GM19043 (cell line): Measurements from ENCODE around the gene ADAMTS15.

Experiments
- ATAC-seq: cut with Tn5 transposase; IDR thresholded peaks from one replicate; pipeline ENCODE4 v1.9.1; 2021; ENCODE audit warnings: low read depth; ENCODE audit not compliant: unreplicated experiment

ADAMTS15 gene

DNA sequence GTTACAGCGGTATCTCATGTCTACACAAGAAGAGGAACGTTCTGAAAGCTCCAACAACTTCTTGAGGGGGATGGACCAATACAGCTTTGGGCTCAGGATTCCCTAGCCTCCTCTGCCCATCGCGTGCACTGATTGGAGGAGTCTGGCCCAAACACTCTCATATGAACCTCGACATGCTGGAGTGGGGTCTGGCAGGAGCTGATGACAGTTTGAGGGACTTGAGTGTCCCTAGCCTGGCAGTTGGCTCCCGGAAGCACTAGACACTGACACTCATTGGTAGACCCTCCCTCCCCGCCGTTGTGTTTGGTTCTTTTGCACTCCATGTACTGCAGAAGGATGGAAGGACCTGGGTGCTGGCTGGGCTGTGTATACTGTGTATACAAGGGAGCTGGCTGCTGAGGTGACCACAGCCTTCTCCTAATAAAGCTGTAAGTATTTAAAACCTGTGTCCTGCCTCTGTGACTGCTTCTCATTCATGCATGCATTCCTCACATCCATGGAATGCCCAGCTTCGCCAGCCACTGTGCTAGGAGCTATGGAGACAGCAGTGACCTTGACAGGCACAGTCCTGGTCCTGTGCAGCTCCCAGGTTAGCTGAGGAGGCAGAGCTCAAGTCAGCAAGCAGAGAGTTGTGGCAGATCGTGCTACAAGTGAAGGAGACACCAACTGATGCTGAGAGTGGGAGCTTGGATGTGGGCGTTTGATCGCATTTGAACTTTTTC lies 27.9 kb downstream of the ADAMTS15 start:
- ATAC-seq = no peak

GRCh38 chr11:130476922-130477491 lies 28.6 kb downstream of the ADAMTS15 start:
- ATAC-seq = no peak

DNA sequence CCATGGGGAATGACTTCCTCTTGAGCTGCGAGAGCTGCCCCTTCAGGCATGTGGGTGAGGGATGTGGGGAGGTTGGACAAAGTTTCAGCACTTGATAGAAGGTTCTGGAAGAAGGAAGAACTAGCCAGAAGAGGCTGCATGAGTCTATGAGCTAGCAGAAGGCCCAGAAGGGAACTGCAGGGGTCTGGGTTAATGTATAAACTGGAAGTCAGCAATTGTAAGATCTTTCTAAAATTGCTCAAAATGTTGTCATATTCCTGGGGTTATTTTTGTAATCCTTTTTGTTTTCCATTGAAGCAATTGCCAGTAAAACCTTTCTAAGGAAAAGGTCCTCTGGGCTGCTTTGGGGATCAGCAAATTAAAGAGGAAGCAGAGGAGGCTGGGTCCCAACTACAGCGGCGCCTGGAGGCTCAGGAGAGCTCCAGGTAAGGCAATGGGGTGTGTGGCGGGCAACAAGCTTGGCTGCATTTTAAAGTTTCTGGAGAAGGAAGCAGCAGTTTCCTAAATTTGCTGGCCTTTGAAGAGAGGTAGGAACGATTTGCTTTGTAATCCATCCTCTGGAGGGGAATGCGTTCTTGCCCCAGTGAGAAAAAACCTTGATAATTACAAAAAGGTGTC lies 29.2 kb downstream of the ADAMTS15 start:
- ATAC-seq = no peak

GRCh38 chr11:130478204-130478701 lies 29.8 kb downstream of the ADAMTS15 start:
- no peak for ATAC-seq

DNA sequence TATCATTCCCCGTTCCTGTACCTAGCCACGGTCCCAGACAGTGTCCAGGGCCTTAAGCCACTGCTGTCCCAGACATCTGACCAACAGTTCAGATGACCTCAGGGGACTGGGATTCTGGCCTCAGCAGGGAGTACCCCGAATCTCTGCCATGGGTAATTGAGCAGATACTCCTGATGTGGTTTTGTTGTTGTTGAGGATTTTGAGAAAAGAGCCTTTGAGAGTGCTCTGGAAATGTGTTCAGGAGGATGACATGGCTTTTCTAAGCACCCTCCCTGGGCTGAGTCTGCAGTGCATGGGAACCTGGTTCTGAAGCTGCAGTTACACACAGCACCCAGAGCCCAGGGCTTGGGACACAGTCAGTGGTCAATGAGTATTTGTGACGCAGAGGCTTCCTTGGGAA lies 30.4 kb downstream of the ADAMTS15 start:
- ATAC-seq = no peak

DNA sequence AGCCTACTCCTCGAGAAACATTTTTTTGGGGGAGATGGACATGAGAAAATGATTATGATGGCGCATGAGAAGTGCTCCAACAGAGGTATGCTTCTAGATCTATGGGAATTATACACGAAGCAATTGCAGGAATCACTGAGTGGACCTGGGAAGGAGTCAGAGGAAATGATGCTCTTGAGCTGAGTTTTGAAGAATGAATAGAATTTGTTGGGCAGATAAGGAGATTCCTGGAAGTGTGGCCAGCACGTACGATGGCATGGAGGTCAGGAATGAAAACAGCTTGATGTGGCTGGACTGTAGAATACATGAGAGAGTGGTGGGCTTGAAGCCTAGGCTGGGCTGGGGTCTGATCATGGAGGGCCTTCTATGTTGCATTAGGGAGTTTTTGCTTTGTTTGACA lies 31.7 kb downstream of the ADAMTS15 start:
- ATAC-seq = no peak

- ATAC-seq = no peak
Measured at GRCh38 chr11:130480711-130481140, 32.3 kb downstream of the ADAMTS15 start.

DNA sequence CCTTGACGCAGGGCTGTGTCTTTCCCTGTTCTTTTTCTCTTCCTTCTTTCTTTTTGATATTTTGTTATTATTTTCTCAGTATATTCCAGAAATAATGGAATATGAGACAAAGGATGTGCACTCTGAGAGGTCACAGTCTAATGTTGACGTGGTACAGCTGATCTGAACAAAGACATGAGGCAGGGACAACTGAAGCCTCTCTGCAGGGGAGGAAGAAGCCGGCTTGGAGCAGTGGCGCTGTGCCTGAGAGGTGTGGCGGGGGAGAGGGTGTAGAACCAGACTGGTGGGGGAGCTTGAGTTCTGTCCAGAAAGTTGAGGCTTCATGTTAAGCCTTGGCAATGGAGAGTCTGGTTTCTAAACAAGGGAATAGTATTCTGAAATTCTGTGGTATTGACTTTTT lies 34.7 kb downstream of the ADAMTS15 start:
- ATAC-seq = no peak

DNA sequence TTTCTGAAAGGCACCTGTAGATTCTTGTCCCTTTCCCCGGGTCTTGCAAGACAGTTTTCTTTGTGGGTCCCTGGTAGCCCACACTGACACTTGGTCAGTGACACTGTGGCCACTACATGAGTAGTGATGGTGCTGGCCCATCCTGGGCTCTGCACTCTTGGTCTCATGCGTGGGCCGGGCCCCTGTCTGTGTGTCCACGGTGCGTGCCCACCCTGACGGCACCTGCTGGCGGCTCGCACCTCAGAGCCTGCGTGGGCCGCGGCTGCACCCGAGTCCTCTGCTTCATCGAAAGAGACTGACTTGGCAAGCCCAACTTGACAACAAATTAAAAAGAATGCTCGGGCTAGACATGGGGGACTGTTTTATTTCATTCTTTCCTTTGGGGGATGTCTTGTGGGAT lies 37.5 kb downstream of the ADAMTS15 start:
- ATAC-seq = no peak

DNA sequence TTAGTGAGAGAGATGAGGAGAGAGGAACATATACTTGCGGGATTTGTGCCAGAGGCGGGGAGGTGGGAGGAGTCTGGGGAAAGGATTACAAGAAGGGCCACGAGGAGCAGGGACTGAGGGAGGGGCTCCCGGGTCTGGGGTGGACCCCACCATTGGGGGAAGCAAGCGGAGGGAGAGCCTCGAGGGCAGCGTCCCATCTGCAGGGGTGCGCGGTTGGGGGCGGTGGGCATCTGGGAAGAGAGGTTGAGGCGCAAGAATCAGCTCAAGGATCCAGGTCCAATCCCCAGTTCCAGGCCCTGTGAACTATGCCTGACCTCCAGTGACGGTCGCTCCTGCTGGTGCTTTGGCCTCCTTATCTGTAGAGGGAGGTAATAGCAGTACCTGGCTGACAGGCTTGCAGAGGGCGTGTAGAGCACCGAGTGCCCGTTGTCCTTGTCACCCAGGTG lies 38.0 kb downstream of the ADAMTS15 start:
- no peak for ATAC-seq

DNA sequence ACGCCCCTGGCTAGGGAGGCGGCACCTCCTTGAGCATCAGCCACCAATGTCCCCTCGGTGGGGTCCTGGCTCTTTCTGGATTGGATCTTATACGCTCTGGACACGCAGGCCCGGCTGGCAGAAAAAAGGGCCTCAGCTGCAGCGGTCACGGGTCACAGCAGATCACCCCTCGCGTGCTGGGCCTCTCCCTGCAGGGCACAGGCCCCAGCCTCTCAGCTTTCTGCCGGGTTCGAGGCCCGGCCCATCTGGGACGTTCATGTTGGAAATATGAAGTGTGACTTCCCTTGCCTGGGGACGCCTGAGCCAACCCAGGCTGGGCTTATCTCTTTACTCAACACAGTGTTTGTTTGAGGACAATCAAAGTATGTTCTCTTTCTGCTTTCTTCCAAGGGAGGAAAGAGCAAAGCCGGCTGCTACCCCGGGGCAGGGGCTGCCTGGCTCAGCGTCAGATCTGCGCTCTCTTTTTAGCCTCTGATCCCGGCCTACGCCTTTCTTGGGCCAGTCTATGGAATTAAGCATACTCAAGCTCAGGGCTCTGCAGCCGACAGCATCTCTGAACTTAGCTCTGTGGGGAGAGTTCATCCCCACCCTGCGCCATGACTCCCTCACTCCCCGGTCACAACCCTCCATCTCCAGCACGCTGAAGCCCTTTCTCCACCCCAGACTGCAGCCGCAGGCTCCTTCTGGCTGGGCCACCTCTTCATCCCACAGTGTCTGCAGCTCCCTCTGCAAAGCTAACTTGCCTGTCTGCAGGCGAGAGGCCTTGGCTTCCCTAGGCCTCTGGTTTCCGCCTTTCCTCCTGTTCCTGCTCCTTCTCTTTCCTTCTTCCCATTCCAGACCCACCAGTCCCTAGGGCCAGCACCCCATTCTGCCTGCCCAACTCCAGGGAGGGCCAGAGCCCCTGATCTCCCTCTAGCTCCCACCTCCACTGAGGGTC lies 38.8 kb downstream of the ADAMTS15 start:
- no peak for ATAC-seq

DNA sequence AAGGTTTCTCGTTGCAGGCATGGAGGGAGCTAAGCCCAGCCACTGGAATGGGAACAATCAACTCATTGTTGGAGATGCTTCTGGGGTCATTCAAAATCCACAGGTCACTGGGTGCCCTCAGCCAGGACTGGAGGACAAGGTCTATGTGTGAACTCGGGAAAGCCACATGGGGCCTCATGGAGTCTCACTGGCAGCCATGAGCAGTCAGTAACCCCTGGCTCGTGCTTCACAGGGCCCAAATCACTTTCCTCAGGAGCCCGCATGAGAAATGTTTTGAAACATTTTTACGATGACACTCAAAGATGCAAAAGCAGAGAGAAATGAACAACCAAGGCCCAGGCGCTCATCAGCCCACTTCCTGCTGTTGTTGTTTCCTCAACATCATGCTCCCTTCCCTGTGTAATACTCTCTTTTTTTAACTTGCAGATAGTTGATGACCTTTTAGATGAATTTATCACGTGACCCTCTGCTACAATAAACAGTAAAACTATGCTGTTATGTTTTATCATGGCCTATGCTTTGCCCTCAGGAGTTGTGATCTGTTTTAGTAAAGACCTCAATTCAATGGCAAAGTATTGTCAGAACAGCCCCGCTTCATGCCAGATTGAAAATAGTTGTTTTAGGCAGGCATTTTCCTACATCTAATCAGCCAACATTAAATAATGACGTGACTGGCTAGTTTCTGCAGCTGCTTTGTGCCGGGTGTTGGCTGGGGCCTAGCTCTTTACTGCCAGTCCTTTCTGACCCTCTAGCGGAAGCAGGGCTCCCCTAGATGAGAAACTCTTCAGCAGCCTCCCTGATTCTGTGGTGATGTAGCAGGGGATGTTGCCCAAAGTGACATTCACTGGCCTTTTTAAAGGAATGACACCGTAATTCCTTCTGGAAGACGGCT lies 39.7 kb downstream of the ADAMTS15 start:
- ATAC-seq = no peak

GRCh38 chr11:130488848-130489584 lies 40.6 kb downstream of the ADAMTS15 start:
- no peak for ATAC-seq

DNA sequence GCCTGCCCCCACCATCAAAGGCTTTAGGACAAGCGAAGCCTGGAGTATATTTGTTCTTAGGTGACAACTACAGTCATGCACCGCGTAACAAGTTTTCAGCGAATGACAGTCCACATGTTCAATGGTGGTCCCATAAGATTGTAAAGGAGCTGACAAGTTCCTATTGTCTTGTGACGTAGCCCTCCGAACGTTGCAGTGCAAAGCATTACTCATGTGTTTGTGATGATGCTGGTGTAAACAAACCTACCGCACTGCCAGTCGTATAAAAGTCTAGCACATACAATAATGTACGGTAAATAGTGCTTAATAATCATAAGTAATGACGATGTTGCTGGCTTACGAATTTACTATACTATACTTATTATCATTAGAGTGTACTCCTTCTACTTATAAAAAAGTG lies 41.3 kb downstream of the ADAMTS15 start:
- no peak for ATAC-seq

DNA sequence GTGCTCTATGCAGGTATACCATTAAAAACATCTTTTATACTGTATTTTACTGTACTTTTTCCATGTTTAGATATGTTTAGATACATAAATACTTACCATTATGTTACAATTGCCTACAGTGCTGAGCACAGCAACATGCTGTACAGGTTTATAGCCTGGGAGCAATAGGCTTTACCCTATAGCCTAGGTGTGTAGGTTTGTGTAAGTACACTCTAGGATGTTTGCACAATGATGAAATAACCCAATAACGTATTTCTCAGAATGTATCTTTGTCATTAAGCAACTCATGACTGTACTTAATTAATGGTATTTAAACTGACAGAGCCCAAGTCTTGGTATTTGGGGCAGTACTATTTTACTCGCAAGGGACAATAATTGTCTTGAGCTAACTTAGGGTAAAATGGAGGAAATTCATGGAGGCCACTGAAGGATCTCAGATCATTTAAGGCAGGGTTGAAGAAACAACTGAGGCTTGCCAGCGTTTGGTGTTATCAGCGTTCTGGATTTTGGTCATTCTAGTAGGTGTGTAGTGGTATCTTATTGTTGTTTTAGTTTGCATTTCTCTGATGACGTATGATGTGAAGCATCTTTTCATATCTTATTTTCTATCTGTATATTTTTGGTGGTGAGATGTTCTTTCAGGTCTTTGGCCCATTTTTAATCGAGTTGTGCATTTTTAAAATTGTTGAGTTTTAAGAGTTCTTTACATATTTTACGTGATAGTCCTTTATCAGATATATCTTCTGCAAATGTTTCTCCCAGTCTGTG lies 42.4 kb downstream of the ADAMTS15 start:
- no peak for ATAC-seq

- no peak for ATAC-seq
Measured at GRCh38 chr11:130498181-130498580, 49.7 kb downstream of the ADAMTS15 start.

- ATAC-seq = no peak
Measured at GRCh38 chr11:130499828-130500227, 51.4 kb downstream of the ADAMTS15 start.

- no peak for ATAC-seq
Measured at GRCh38 chr11:130504317-130504716, 55.9 kb downstream of the ADAMTS15 start.
